Measurements from ENCODE around the gene KRT39. TPM values are rescaled to one million over a fixed set of nuclear protein-coding genes. Genes with fewer than 3 reads are reported as not detected.

Gene KRT39
- total and polyA plus RNA-seq, 8 donors = not detected

DNA sequence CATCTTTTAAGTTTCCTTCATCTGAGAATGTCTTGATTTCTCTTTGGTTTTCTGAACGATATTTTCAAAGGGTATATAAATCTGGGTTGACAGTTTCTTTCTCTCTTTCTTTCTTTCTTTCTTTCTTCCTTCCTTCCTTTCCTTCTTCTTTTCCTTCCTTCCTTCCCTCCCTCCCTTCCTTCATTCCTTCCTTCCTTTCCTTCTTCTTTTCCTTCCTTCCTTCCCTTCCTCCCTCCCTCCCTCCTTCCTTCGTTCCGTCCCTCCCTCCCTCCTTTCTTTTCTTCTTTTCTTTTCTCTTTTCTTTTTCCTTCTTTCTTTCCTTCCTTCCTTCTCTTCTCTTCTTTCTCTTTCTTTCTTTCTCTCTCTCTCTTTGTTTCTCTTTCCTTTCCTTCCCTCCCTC is 7.6 kb upstream of the KRT39 start:
- no peak overlapping the region for H3K27ac ChIP-seq
- H3K27me3 ChIP-seq = peaks cover 0 to 12% (median 0%) of the 10 kb centered on the region in 3 donors
- intact Hi-C loops (cut with DNase I; ENCODE audit: low total_unique reads) = no loop called here
- WGBS, 5 donors = 77 to 97% (median 91%) methylated on average over 3 of the region's 3 CpGs
- no peak overlapping the region for H3K4me3 ChIP-seq
- no peaks in the 10 kb centered on the region for H3K36me3 ChIP-seq
- TF ChIP-seq EP300 (IDR thresholded peaks at IDR 0.05) = no peak
- no peak for TF ChIP-seq POLR2A (IDR thresholded peaks at IDR 0.05)
- TF ChIP-seq, protein P1, sequence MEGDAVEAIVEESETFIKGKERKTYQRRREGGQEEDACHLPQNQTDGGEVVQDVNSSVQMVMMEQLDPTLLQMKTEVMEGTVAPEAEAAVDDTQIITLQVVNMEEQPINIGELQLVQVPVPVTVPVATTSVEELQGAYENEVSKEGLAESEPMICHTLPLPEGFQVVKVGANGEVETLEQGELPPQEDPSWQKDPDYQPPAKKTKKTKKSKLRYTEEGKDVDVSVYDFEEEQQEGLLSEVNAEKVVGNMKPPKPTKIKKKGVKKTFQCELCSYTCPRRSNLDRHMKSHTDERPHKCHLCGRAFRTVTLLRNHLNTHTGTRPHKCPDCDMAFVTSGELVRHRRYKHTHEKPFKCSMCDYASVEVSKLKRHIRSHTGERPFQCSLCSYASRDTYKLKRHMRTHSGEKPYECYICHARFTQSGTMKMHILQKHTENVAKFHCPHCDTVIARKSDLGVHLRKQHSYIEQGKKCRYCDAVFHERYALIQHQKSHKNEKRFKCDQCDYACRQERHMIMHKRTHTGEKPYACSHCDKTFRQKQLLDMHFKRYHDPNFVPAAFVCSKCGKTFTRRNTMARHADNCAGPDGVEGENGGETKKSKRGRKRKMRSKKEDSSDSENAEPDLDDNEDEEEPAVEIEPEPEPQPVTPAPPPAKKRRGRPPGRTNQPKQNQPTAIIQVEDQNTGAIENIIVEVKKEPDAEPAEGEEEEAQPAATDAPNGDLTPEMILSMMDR (IDR thresholded peaks at IDR 0.05) = no peak
- TF ChIP-seq POLR2AphosphoS5 (IDR thresholded peaks at IDR 0.05) = no peak
- no peaks in the 10 kb centered on the region for H3K4me1 ChIP-seq
- no peak for DNase-seq
- H3K9me3 ChIP-seq = no peaks in the 10 kb centered on the region

DNA sequence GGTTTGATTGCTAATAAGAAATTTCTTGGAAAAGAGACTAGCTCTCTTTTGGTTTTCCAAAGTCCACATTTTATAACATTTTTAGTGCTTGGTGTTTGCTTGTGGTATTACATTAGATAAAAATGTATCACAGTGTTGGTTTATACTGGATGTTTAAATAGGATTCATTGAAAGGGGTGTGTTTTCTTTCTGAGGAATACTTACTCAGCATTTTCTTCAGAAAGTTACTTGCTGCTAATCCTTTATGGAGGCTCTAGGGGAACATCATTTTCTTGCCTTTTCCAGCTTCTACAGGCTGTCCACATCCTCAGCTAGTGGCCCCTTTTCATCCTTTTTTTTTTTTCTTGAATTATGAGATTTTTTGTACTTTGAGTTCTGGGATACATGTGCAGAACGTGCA is 834 bp upstream of the KRT39 start:
- 85 to 95% (median 91%) methylated on average over 1 of the region's 1 CpG for WGBS, 5 donors
- intact Hi-C loops (cut with DNase I; ENCODE audit: low total_unique reads) = no loop called here
- Histone ChIP-seq H3K4me1 (no peaks in the 10 kb centered on the region), H3K4me3 (no peak overlapping the region), H3K36me3 (no peaks in the 10 kb centered on the region), H3K9me3 (no peaks in the 10 kb centered on the region), H3K27ac (no peak overlapping the region), H3K27me3 (no peaks in the 10 kb centered on the region)
- no peak for DNase-seq
- TF ChIP-seq EP300 (IDR thresholded peaks at IDR 0.05) (no peak), POLR2A (IDR thresholded peaks at IDR 0.05) (no peak), POLR2AphosphoS5 (IDR thresholded peaks at IDR 0.05) (no peak)
- TF ChIP-seq, protein P1 (IDR thresholded peaks at IDR 0.05) = no peak

DNA sequence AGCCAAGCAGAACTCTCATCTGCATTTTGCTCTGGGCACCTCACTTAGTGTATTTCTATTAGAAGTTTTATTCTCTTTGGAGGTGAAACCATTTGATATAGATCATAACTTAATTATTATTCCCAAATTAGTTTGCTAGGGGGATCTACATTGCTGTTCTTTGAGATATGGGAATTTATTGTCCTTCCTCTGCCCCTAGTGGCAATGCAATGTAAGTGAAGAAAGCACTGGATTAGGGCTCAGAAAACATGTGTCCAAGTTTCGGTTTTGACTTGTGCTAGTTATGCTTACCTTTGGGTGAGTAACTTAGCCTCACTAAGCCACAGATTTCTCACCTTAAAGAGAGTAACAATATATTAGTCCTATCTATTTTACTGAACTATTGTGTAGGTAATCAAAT is 2.9 kb downstream of the KRT39 start:
- intact Hi-C loops (cut with DNase I; ENCODE audit: low total_unique reads) = no loop called here
- Histone ChIP-seq H3K4me1 (no peaks in the 10 kb centered on the region), H3K4me3 (no peak overlapping the region), H3K9me3 (no peaks in the 10 kb centered on the region), H3K36me3 (no peaks in the 10 kb centered on the region), H3K27me3 (no peaks in the 10 kb centered on the region), H3K27ac (no peak overlapping the region)
- WGBS, 5 donors = 17 to 42% (median 35%) methylated on average over 1 of the region's 1 CpG
- TF ChIP-seq POLR2AphosphoS5 (IDR thresholded peaks at IDR 0.05) = no peak
- TF ChIP-seq, protein P1 (IDR thresholded peaks at IDR 0.05) = peak in 4 of 7 experiments; percentile 28 to 57 (median 47)
- no peak for DNase-seq

DNA sequence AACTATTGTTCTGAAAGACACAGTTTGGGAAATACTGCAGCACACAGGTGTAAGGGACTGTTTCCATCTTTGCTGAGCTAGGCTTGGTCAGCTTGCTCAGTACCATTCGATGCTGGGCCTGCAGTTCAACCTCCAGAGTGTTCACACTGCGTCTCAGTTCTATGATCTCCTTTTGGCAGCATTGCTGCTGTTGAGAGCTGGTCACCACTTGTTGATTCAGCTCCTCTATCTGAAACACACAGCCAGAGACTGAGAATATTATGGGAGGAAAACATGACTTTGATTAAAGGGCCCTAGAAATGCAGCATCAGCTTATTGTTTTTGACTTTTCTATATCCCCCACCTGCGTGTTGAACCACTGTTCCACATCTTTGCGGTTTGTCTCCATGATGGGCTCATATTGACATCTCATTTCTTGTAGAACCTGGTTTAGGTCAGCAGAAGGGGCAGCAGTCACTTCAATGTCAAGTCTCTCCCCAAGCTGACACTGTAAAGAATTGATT is 4.6 kb downstream of the KRT39 start:
- Histone ChIP-seq H3K4me3 (no peak overlapping the region), H3K4me1 (no peaks in the 10 kb centered on the region), H3K9me3 (no peaks in the 10 kb centered on the region), H3K36me3 (no peaks in the 10 kb centered on the region), H3K27ac (no peak overlapping the region), H3K27me3 (no peaks in the 10 kb centered on the region)
- WGBS, 5 donors = 78 to 92% (median 87%) methylated on average over 4 of the region's 4 CpGs
- intact Hi-C loops (cut with DNase I; ENCODE audit: low total_unique reads) = no loop called here
- TF ChIP-seq, protein P1 (IDR thresholded peaks at IDR 0.05) = no peak
- no peak for TF ChIP-seq POLR2AphosphoS5 (IDR thresholded peaks at IDR 0.05)
- no peak for TF ChIP-seq POLR2A (IDR thresholded peaks at IDR 0.05)
- no peak for TF ChIP-seq EP300 (IDR thresholded peaks at IDR 0.05)
- no peak for DNase-seq
